ENCODE data around the gene DIDO1.
"Not testable (repeated sequence)": the region's sequence is repeated elsewhere in the genome, so short reads cannot be mapped to it uniquely, and the experiment has no call there.

DIDO1 gene

DNA sequence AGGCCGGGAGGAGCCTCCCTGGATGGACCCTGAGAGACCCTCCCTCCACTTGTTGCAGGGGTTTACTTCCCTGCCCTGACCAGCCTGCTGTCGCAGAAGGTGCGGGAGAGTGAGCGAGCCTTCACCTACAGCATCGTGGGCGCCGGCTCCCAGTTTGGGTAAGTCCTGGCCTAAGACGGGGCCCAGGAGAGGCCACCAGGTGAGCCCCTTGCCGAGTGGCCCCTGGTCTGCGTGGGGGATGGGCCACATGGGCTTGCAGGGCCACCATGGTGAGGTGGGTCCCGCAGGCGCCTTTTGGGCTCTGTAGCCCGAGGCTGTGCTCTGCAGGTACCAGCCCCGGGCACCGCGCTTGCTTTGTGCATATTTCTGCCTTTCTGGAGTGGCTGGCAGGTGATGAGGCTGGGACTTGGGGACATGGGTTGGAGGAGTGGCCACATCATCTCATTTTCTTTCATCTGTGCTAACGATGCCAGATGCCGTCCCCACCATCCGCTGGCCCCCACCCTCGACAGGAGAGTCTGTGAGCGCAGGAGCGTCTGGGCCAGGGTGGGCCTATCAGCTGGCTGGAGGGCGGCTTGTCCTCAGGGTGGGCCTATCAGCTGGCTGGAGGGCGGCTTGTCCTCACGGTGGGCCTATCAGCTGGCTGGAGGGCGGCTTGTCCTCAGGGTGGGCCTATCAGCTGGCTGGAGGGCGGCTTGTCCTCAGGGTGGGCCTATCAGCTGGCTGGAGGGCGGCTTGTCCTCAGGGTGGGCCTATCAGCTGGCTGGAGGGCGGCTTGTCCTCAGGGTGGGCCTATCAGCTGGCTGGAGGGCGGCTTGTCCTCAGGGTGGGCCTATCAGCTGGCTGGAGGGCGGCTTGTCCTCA lies 34.4 kb upstream of the DIDO1 start:
- H3K36me3 ChIP-seq (ENCODE audit: control insufficient read depth, insufficient read depth, low read length); H3K9ac ChIP-seq (ENCODE audit: low read length); H3K9me3 ChIP-seq (ENCODE audit: control insufficient read depth, low read length); H3K4me3 ChIP-seq (ENCODE audit: low read length); H3K27me3 ChIP-seq (ENCODE audit: control insufficient read depth, insufficient read depth, low read length): not testable (repeated sequence)
- peaks cover 11% of the 10 kb centered on the region for H3K4me1 ChIP-seq (ENCODE audit: control insufficient read depth, insufficient read depth, low read length)

DNA sequence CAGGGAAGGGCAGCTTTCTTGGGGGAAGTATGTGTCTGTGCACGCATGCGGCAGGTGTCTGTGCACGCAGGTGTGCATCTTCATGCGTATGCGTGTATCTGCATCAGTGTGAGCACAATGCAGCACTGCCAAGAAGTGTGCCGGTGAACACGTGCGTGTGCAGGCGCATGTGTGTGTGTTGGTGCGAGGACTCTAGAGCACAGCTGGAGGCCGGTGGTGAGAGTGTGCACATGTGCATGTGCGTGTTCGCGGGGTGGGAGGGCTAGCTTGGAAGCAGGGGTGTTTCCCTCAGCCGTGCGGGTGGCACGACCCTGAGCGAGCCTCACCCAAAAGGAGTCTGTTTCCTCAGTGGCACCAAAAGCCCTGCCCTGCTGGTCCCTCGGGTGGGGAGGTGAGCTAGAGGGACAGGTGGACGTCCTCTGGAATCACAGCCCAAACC lies 33.7 kb upstream of the DIDO1 start:
- Histone ChIP-seq H3K4me1 (ENCODE audit: control insufficient read depth, insufficient read depth, low read length) (peaks cover 18% of the 10 kb centered on the region), H3K9me3 (ENCODE audit: control insufficient read depth, low read length) (no peaks in the 10 kb centered on the region), H3K9ac (ENCODE audit: low read length) (no peak overlapping the region), H3K4me3 (ENCODE audit: low read length) (no peak overlapping the region), H3K27me3 (ENCODE audit: control insufficient read depth, insufficient read depth, low read length) (no peaks in the 10 kb centered on the region), H3K36me3 (ENCODE audit: control insufficient read depth, insufficient read depth, low read length) (peaks cover 8% of the 10 kb centered on the region)

DNA sequence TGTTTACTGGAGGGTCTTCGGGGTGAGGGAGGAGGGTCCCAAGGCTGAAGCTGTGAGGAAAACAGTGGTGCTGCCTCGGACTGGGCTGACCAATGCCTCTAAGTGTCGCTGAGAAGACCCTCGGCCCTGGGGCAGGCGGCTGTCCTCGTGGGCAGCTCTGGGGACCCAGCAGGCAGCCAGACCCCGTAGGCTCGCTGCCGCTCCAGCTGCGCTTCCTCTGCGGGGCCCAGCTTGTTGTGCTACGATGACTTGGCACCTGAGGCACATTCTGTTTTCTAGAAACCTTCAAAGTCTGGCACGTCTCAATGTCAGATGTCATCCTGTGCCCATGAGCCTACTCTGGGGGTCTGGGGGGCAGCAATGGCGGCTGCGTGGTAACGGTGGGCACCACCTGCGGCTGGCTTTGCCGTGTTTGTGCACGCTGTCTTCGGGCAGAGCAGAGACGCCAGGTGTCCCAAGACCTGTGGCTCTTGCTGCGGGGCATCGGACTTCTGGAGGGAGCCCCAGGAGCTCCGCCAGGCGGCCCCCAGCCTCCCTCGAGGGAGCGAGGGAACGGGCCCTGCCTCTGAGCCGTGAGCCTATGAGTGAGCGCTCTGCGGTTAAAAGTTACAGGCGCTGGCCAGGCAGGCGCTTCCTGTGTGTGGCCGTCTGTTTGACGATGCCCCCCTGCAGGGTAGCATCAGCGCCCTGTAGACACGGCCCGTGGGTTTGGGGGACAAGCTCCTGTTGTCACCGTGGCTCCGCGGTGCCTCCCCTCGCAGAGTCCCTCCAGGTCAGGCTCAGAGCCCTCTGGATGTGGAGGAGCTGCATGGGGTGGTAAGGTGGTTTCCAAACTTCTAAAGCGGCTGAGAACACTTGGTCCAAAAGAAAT lies 33.0 kb upstream of the DIDO1 start:
- no peaks in the 10 kb centered on the region for H3K27me3 ChIP-seq (ENCODE audit: control insufficient read depth, insufficient read depth, low read length)
- no peak overlapping the region for H3K4me3 ChIP-seq (ENCODE audit: low read length)
- peaks cover 25% of the 10 kb centered on the region for H3K4me1 ChIP-seq (ENCODE audit: control insufficient read depth, insufficient read depth, low read length)
- H3K9ac ChIP-seq (ENCODE audit: low read length): no peak overlapping the region
- peaks cover 8% of the 10 kb centered on the region for H3K36me3 ChIP-seq (ENCODE audit: control insufficient read depth, insufficient read depth, low read length)
- no peaks in the 10 kb centered on the region for H3K9me3 ChIP-seq (ENCODE audit: control insufficient read depth, low read length)

DNA sequence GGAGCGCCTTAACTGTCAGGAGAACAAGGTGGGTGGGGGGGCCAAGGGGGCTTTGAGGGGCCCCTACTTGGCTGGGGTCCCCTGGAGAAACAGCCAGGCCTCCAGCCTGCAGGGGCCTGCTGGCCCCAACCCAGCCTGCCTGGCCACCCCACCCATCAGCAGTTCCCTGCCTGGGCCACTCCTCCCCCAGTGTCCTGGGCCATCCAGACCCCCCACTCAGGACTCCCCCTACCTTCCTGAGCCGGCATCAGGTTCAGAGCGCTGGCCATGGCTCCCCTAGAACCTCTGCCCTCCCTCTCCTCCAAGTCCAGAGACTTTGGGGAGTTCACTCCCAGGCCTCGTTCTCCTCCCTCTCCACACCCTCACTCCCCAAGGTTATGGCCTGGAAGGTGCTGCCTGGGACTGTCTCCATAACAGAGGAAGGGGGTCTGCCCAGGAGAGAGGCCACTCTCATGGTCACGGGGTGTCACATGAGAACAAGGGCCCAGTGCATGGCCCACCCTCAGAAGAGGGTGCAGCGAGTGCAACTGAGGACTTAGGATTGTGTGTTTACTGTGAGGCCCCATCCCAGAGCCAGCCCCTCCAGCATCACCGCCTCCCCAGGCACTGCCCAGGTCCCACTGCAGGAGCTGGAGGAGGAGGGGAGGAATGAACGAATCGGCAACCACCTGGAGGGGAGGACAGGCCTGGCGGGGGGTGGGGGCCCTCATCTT lies 32.2 kb upstream of the DIDO1 start:
- H3K4me3 ChIP-seq (ENCODE audit: low read length): no peak overlapping the region
- peaks cover 32% of the 10 kb centered on the region for H3K4me1 ChIP-seq (ENCODE audit: control insufficient read depth, insufficient read depth, low read length)
- no peaks in the 10 kb centered on the region for H3K27me3 ChIP-seq (ENCODE audit: control insufficient read depth, insufficient read depth, low read length)
- H3K36me3 ChIP-seq (ENCODE audit: control insufficient read depth, insufficient read depth, low read length): peaks cover 8% of the 10 kb centered on the region
- no peaks in the 10 kb centered on the region for H3K9me3 ChIP-seq (ENCODE audit: control insufficient read depth, low read length)
- no peak overlapping the region for H3K9ac ChIP-seq (ENCODE audit: low read length)

DNA sequence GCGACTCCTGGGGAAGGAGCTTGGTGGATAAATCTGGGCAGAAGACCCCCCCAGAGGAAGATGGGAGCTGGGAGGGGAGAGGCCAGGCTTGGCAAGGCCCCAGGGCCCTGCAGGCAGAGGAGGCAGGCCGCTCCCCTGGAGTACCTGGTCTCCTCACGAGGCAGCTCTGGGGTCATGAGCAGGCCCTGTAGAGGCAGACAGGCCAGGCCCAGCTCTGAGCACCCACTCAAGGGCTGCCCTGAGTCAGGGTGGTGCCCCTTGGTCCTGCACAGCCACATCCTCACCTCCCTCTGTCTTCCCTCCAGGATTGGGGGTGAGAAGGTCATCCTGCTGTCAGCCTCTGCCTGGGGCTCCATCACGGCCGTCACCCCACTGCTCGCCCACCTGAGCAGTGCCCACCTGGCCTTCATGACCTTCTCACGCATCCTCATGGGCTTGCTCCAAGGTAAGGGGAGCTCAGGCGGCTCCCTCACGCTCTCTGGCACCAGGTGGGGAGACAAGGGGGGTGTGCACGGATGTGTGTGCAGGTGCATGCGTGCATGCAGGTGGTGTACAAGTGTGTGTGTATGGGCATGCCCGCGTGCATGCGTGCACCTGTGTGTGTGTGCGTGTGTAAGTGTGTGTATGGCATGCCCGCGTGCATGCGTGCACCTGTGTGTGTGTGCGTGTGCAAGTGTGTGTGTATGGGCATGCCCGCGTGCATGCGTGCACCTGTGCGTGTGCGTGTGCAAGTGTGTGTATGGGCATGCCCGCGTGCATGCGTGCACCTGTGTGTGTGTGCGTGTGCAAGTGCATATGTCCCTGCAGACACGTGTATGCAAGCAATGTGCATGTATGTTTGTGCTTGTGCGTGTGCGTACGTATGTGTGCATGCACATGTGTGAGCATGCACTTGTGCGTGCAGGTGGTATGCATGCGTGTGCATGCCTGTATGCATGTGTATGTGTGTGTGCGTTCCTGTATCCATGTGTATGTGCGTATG lies 31.1 kb upstream of the DIDO1 start:
- H3K9me3 ChIP-seq (ENCODE audit: control insufficient read depth, low read length): no peaks in the 10 kb centered on the region
- no peak overlapping the region for H3K4me3 ChIP-seq (ENCODE audit: low read length)
- H3K9ac ChIP-seq (ENCODE audit: low read length): no peak overlapping the region
- H3K27me3 ChIP-seq (ENCODE audit: control insufficient read depth, insufficient read depth, low read length): no peaks in the 10 kb centered on the region
- H3K36me3 ChIP-seq (ENCODE audit: control insufficient read depth, insufficient read depth, low read length): peaks cover 8% of the 10 kb centered on the region
- H3K4me1 ChIP-seq (ENCODE audit: control insufficient read depth, insufficient read depth, low read length): peaks cover 39% of the 10 kb centered on the region

DNA sequence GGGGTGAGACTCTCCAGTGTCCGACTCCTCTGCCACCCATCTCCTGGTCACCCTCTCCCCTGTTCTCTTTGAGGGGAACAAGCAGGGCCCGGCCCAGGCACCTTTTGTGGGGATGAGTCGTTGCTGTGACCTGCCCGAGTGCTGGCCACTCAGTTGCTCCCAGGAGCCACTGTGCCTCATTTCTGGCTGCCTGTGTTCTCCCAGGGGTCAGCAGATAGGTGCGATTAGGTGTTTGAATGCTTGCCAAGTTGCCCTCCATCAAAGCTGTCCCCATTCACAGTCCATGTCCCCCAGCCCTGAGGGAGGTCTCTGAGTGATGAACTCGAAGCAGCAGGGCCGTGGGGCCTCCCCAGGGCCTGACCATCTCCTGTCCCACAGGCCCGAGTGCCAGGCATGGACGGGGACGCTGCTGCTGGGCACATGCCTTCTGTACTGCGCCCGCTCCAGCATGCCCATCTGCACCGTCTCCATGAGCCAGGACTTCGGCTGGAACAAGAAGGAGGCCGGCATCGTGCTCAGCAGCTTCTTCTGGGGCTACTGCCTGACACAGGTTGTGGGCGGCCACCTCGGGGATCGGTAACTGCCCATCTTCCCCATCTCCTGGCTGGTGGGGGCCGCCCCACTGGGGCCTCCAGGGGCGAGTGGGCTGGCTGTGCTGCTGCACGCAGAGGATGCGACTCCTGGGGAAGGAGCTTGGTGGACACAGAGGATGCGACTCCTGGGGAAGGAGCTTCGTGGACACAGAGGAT lies 30.3 kb upstream of the DIDO1 start:
- peaks cover 8% of the 10 kb centered on the region for H3K36me3 ChIP-seq (ENCODE audit: control insufficient read depth, insufficient read depth, low read length)
- H3K4me3 ChIP-seq (ENCODE audit: low read length): no peak overlapping the region
- H3K4me1 ChIP-seq (ENCODE audit: control insufficient read depth, insufficient read depth, low read length): peaks cover 46% of the 10 kb centered on the region
- no peaks in the 10 kb centered on the region for H3K27me3 ChIP-seq (ENCODE audit: control insufficient read depth, insufficient read depth, low read length)
- H3K9me3 ChIP-seq (ENCODE audit: control insufficient read depth, low read length): no peaks in the 10 kb centered on the region
- peak overlapping the region; percentile 38 for H3K9ac ChIP-seq (ENCODE audit: low read length)

DNA sequence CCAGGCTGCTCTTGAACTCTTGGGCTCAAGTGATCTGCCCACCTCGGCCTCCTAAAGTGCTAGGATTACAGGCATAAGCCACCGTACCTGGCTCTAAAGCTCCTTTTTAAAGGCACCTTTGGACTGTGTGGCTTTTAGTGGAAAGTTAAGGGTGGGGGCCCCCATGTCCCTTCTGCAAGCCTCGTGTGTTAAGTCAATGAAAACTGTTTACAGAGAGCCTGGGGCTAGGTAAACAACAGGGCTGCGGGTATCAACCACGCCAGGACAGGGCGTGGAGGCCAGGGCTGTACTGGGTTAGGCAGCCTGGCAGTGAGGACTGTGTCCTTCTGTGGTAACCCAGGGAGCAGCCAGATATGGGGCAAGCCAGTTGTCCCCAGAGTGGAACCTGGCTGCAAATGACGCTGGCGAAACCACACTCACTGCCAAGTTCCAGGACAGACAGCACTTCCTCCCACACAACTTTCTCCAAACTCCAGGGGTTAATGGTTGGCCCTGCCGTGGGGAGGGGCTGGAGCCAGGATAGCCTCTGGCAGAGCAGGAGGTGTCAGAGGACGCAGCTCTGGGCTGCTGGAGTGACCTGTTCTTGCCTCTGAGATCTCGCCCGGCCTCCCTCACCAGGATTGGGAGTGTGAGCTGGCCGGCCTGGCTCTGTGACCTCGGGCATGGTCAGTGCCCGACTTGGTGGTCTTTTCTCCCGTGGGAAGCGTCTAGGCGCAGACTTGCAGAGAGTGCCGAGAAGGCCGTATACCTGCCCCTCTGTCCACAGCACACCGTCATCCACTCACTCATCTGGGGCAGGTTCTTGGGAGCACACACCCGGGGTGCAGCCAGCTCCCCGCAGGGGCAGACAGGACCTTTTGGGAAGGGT lies 29.4 kb upstream of the DIDO1 start:
- H3K9me3 ChIP-seq (ENCODE audit: control insufficient read depth, low read length): no peaks in the 10 kb centered on the region
- H3K9ac ChIP-seq (ENCODE audit: low read length): peak overlapping the region; percentile 38
- H3K36me3 ChIP-seq (ENCODE audit: control insufficient read depth, insufficient read depth, low read length): peaks cover 8% of the 10 kb centered on the region
- H3K4me1 ChIP-seq (ENCODE audit: control insufficient read depth, insufficient read depth, low read length): peaks cover 46% of the 10 kb centered on the region
- no peak overlapping the region for H3K4me3 ChIP-seq (ENCODE audit: low read length)
- H3K27me3 ChIP-seq (ENCODE audit: control insufficient read depth, insufficient read depth, low read length): no peaks in the 10 kb centered on the region

DNA sequence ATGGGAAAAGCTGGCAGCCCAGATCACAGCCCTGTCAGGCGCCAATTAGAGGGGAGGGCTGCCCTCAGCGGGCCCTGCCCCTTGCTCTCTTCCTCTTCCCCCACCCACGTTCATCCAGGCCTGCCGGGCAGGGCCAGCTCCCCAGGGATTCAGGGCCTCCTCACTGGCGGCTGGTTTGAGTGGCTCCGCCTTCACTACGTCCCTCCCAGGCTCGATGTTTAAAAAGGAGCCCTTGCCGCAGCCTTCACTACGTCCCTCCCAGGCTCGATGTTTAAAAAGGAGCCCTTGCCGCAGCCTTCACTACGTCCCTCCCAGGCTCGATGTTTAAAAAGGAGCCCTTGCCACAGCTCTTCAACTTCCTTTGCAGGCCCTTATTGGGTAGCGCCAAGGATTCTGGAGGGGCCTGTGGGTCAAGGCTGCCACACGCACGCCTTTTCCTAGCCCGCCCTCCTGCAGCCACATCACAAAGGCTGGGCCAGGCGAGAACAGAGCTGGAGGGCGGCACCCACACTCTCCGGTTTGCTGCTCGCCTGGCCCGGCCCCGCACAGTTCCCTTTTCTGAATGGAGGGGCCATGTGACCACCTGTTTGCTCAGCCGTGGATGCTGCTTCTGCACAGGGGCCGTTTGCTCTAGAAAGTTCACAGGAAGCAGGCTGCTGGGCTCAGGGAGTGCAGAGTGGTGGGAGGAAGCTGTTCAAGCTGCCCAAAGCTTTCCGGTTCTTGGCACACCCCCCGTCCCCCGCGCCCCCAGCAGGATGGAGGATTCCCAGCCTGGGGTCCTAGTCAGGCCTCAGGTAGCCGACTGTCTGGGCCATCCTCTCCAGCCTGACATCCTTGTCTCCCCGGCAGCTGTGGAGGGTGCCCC lies 27.8 kb upstream of the DIDO1 start:
- Histone ChIP-seq H3K9ac (ENCODE audit: low read length) (peak overlapping the region; percentile 82), H3K36me3 (ENCODE audit: control insufficient read depth, insufficient read depth, low read length) (peaks cover 8% of the 10 kb centered on the region), H3K9me3 (ENCODE audit: control insufficient read depth, low read length) (no peaks in the 10 kb centered on the region), H3K4me3 (ENCODE audit: low read length) (peak overlapping the region; percentile 26), H3K27me3 (ENCODE audit: control insufficient read depth, insufficient read depth, low read length) (no peaks in the 10 kb centered on the region), H3K4me1 (ENCODE audit: control insufficient read depth, insufficient read depth, low read length) (peaks cover 46% of the 10 kb centered on the region)

DNA sequence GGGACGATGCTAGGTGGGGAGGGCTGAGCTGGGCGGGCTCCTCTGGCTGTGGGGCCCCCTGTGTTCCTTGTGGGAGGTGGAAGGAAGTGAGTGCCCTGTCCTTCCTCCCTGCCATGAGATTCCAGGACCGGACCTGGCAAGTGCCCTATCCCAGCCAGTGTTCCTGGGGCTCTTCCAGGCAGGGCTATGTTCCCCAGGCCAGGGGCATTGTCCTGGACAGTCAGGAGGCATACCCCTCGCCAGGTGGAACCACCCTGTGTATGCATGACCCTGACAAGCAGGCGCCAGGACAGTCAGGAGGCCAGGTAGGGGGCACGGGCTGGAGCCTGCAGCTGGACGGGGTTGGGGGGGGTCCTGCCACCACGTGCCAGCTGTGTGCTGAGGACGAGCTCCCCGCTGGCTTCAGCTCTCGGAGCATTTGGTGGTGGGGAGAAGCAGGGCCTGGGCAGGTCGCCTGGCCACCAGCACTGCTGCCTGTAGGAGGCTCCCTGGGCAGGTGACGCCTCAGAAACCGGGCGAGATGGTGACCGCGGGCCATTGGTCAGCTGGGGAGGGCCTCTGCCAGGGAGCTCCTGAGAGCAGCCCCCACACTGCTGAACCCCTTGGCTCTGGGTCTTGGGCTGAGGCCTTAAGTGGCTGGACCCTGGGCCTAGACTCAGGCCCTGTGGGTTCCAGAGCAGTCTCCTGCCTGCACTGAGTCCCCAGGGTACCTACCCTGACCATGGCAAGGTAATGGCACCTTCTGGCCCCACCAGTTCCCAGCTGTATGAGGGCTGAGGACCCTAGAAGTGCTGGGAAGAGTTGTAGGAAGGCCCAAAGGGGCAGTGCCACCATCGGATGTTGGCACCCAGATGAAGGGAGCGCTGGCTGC lies 26.9 kb upstream of the DIDO1 start:
- peaks cover 46% of the 10 kb centered on the region for H3K4me1 ChIP-seq (ENCODE audit: control insufficient read depth, insufficient read depth, low read length)

More for the DNA sequence above, 26.9 kb upstream of the DIDO1 start:
- Histone ChIP-seq H3K36me3 (ENCODE audit: control insufficient read depth, insufficient read depth, low read length) (peaks cover 8% of the 10 kb centered on the region), H3K9me3 (ENCODE audit: control insufficient read depth, low read length) (no peaks in the 10 kb centered on the region), H3K9ac (ENCODE audit: low read length) (peak overlapping the region; percentile 82), H3K4me3 (ENCODE audit: low read length) (peak overlapping the region; percentile 26), H3K27me3 (ENCODE audit: control insufficient read depth, insufficient read depth, low read length) (no peaks in the 10 kb centered on the region)

Measured in mucosa of stomach (tissue), 1 donor.